NB4 (cell line): Measurements from ENCODE around the gene GALNT9.

ENCODE experiments used
- DNase-seq: peaks from one replicate; pipeline ENCODE4 v3.0.0; 2010; ENCODE audit warnings: low read depth
- H3K4me3 ChIP-seq: one replicate; pipeline ENCODE4 v1.5.1; 2011; ENCODE audit warnings: mild to moderate bottlenecking, low read depth, low read length, moderate library complexity
- CTCF ChIP-seq: IDR thresholded peaks from one replicate; pipeline ENCODE4 v1.5.1; 2012; ENCODE audit warnings: low read depth, low read length
- MAX ChIP-seq: IDR thresholded peaks from 2 replicates; pipeline ENCODE4 v1.6.1; 2011; ENCODE audit warnings: low read depth, low read length
- MYC ChIP-seq: IDR thresholded peaks from 2 replicates; pipeline ENCODE4 v1.6.1; 2011; ENCODE audit warnings: low read depth, low read length
- POLR2A ChIP-seq: IDR thresholded peaks from 2 replicates; pipeline ENCODE4 v1.6.1; 2011; ENCODE audit warnings: mild to moderate bottlenecking; ENCODE audit not compliant: insufficient read length; ENCODE audit errors: extremely low read depth

Gene GALNT9

GRCh38 chr12:132320767-132321211, 8.6 kb downstream of the GALNT9 start:
- TF ChIP-seq POLR2A (no peak), CTCF (no peak), MYC (no peak), MAX (no peak)
- no peak overlapping the region for H3K4me3 ChIP-seq
- DNase-seq, result no peak

GRCh38 chr12:132319991-132320570, 9.3 kb downstream of the GALNT9 start:
- TF ChIP-seq POLR2A, result no peak
- TF ChIP-seq CTCF, result no peak
- TF ChIP-seq MYC, result no peak
- TF ChIP-seq MAX, result no peak
- H3K4me3 ChIP-seq, result no peak overlapping the region
- no peak for DNase-seq

- DNase-seq, result no peak
- no peak overlapping the region for H3K4me3 ChIP-seq
- TF ChIP-seq POLR2A, result no peak
- TF ChIP-seq MAX, result no peak
- TF ChIP-seq CTCF, result no peak
- TF ChIP-seq MYC, result no peak
Observed at GRCh38 chr12:132319359-132319950, 9.9 kb downstream of the GALNT9 start.

- H3K4me3 ChIP-seq, result no peak overlapping the region
- no peak for TF ChIP-seq MAX
- TF ChIP-seq POLR2A, result no peak
- TF ChIP-seq MYC, result no peak
- TF ChIP-seq CTCF, result no peak
- DNase-seq, result no peak
Observed at GRCh38 chr12:132318618-132319033, 10.8 kb downstream of the GALNT9 start.

GRCh38 chr12:132318135-132318534, 11.3 kb downstream of the GALNT9 start:
- TF ChIP-seq POLR2A, result no peak
- no peak for TF ChIP-seq MYC
- no peak for DNase-seq
- H3K4me3 ChIP-seq, result no peak overlapping the region

GRCh38 chr12:132317233-132317938, 12.0 kb downstream of the GALNT9 start:
- no peak for DNase-seq
- H3K4me3 ChIP-seq, result no peak overlapping the region
- TF ChIP-seq CTCF (no peak), MYC (no peak), POLR2A (no peak)
